Kidney glomerular epithelial cell (primary cell): ENCODE measurements around the gene ANKS1B.
"Not testable (repeated sequence)": the region's sequence is repeated elsewhere in the genome, so short reads cannot be mapped to it uniquely, and the experiment has no call there.

Source experiments
- DNase-seq: peaks from one replicate; lab custom pipeline; 2025; lab: John Stamatoyannopoulos, UW

ANKS1B gene

DNA sequence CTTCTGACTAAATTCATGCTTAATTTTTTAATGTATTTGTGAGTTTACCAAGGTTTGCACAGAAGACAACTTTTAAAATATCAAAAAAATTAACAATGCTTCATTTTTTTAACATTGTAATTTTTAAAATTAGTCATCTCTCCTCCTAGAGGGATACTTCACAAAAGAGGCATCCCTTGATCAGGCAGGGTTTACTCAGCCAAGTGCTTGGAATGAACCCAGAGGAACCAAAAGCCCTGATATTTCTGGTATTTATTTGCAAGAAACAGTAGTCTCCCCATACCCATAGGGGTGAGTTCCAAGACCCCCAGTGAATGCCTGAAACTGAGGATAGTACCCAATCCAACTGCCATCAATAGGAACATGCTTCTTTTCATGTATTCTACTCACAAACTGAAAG is 284.7 kb downstream of the ANKS1B start:
- no peak for DNase-seq

DNA sequence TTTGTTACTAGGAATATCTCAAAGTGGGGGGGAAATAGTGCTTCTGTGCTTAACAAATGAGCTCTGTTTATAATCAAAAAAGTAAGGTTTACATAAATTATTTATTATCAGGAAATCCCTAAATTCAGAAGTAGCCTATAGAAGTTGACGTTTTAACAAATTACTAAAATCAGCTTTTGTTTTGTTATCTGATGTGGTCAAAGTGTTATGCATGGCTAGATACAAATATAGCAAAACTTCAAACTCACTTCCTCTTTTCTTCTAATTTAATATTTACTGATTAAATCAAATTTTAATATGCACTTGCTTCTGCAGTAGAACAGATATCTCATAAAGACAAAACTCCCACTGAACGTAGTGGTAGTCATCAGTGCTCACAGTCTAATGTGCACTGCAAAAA is 289.7 kb downstream of the ANKS1B start:
- DNase-seq: no peak

DNA sequence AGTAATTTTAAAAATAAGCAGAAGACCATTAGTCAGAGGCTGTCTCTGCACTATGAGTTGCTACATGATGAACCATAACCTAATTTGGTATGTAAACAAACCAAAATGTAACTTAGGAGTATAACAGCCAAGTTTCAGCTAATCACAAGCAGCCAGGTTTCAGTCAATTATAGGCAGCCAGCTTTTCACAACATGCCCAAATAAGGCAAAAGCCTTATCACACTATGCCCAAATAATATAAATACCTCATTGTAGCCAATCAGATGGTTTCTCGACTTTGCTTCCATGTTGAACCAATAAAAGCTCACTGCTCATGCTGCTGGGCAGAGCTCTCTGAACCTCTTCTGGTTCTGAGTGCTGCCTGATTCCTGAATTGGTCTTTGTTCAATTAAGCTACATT is 298.6 kb downstream of the ANKS1B start:
- DNase-seq: no peak

DNA sequence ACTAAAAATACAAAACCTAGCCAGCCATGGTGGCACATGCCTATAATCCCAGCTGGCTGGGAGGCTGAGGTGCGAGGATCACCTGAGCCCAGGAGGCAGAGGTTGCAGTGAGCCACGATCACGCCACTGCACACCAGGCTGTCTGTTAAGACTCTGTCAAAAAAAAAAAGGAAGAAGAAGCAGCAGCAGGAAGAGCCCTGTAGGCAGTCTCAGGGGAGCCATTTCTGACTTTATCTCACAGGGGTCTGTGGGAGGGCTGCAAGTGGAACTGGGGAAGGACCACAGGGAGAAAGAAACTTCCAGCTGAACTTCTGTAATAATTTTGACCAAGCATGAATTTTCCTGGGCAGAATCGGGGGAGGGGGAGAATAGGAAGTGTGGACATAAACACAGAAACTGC is 304.5 kb downstream of the ANKS1B start:
- no peak for DNase-seq

DNA sequence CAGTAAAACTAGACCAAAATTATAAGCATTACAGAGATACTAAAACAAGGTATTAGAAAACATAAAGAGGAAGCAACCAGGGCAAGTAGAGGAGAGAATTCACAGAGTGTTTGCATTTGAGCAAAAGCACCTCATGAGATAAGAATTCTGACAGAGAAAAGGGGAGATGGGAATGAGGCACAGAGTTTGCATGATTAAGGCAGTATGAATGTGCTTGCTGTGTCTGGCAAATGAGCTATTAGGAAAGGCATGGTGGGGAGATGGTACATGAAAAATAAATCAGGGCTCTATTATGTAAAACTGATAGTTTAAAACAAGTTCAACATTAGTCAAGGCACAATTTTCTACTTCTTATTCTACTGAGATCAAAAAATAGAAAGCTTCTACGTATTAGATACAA is 314.1 kb downstream of the ANKS1B start:
- peak; percentile 80 for DNase-seq

GRCh38 chr12:99658671-99659349 is 325.9 kb downstream of the ANKS1B start:
- peak; percentile 14 for DNase-seq

DNA sequence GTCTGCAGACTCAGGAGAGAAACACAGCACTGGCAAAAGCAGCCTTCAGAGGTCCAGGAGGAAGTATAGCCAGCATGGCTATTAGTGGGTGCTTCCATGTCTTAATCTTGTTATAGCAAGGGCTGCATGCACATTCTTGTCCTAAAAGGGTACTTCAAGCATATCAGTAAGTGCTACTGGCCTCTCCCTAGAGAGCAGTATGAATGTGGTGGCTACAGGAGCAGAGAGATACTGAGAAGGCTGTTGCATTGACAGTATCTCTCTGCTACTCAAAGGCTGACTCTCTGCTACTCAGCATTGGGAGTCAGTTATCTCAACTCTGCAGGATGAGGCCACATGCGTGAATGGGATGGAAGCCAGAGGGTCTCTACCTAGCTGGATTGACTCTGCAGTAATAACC is 335.2 kb downstream of the ANKS1B start:
- no peak for DNase-seq

- no peak for DNase-seq
Observed at GRCh38 chr12:99648183-99648582, 336.6 kb downstream of the ANKS1B start.

DNA sequence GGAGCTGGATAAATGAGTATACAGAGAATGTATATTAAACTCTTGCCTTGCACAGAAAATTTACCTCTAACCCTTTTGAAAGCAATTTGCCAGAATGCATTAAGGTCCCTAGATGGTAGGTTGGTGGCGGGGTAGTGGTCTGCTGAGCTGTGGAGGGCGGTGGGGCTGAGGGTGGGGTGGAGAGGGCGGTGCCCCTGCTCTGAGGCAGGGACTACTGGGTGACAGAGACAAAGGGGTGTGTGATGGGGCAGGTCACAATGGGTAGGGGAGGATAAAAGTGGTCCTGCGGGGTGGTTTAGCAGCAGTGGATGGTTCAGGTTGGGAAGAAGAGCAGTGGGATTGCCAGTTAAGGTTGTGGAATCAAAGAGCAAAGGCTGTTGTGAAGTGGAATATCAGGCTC is 337.3 kb downstream of the ANKS1B start, which contains the start of gene GARIN6:
TSS of gene GARIN6 (plus strand) at position 301 of the 400 bp plus-strand sequence. CDS start 422 bp downstream, outside the sequence.
- DNase-seq: no peak

GRCh38 chr12:99644629-99645028 is 340.1 kb downstream of the ANKS1B start:
- no peak for DNase-seq

DNA sequence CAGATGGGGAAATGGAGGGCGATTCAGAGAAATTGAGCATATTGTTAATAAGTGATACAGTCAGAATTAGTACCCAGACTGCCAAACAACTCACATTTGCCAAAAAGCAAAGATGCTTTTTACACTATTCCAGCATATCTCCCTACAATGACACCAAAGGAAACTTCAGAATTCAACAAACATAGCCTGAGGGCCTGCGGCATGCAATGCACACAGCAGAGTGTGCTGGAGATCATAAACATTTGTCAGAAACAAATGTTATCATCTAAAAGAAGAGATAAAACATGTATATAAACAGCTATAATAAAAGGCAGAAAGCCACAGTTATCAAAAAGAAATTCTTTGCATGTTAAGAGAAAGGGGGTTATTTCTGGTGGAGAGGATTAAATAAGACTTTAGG is 357.3 kb downstream of the ANKS1B start:
- no peak for DNase-seq

DNA sequence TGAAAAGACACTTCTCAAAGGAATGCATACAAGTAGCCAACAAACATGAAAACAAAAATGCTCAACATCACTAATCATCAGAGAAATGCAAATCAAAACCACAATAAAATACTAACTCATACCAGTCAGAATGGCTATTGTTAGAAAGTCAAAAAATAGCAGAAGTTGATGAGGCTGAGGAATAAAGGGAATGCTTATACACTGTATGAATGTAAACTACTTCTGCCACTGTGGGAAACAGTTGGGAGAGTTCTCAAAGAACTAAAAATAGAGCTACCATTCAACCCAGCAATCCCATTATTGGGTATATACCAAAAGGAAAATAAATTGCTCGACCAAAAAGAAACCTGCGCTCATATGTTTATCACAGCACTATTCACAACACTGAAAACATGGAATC is 360.1 kb downstream of the ANKS1B start:
- not testable (repeated sequence) for DNase-seq

DNA sequence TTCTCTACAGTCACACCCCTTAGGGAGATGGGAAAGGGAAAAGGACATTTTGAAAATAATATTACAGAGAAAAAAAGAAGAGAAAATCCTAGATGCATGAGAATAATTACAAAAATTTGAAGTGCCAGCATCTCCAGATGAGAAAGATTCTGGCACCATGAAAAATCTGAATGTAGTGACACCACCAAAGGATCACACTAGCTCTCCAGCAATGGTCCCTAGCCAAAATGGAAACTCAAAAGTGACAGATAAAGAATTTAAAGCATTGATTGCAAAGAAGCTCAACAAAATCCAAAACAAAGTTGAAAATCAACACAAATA is 364.6 kb downstream of the ANKS1B start:
- DNase-seq: no peak

DNA sequence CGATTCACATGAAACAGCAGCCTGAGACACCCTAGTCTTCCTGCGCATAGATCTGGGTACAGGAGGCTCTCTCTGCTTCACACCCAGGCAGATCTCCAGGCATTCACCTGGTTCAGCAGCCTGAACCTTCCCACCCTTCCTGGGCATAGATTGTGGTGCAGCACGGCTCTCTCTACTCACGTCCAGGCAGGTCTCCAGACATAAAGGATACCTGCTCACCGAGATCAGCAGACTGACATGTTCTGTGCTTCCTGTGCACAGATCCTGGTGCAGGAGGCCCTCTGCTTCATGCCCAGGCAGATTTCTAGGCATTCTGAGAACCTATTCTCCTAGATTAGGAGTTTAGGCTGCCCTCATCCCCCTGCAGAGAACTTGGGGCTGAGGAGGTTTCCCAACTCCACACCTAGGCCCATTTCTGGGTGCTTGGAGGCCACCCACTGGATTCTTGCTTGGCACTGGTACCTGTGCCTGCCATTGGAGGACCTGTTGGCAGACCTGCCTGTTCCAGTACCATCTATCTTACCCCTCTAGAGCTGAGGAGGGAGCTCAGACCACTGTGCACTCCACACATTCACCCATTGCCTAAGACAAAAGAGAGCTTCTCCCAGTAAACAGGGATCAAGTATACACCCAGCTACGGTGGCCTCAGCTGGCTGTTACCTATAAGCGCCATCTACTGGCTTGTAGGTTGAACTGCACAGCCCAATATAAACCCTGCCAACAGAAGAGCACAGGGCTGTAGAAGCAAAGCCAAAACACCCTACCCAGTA is 365.2 kb downstream of the ANKS1B start:
- peak; percentile 18 for DNase-seq

GRCh38 chr12:99618657-99619056 is 366.1 kb downstream of the ANKS1B start:
- no peak for DNase-seq

DNA sequence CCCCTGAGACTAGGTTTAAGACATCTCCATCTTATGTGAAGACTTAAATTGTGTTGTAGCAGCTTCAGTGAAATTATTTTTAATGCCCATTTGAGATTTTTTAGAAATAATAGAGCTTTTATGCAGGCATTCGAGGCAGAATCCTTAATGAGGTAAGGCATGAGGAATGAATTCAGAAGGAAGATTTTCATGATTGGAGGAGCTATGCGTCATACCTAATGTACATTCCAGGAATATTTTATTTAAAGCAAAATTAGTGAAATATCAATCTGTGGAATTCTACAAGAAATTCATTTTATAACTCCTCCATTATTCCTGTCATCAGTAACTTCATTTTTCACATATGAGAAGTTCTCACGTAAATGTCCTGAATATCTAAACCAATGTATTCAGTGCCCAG is 373.1 kb downstream of the ANKS1B start:
- no peak for DNase-seq

- no peak for DNase-seq
Observed at GRCh38 chr12:99611117-99611516, 373.6 kb downstream of the ANKS1B start.

GRCh38 chr12:99609455-99610181 is 375.1 kb downstream of the ANKS1B start:
- DNase-seq: no peak

DNA sequence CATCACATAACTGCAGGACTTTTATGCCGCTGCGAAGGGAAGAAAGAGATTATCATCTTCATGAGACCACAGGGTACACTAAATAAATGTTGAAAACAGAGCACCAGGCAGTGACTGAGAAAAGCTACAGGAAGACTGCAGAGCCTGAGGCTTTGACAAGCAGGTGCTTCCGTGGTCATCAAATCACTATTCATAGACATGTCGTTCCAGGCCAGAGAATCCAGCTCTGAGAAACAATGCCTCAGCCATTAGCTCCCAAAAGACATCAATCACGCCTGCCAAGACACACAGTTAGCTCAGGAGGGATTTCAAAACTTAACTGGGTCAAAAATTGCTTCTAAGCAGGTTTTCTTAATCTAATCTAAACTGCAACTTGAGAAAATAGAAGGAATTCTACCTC is 384.3 kb downstream of the ANKS1B start:
- peak; percentile 32 for DNase-seq

GRCh38 chr12:99598785-99599184 is 386.0 kb downstream of the ANKS1B start:
- no peak for DNase-seq

DNA sequence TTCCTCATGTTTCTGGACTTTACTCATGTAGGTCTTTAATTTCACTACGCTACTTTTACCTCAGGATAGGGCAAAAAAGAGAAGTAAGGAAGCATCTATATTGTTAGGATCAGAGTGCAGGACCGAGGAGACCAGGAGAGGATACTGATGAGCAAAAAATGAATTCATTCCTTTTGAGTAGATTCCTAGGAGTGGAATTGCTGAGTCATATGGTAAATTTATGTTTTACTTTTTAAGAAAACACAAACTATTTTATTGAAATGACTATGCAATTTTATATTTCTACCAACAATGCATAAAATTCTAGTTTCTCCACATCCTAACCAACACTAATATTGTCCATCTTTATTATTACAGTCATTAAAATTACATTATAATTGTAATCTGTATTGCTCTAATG is 388.0 kb downstream of the ANKS1B start:
- no peak for DNase-seq

DNA sequence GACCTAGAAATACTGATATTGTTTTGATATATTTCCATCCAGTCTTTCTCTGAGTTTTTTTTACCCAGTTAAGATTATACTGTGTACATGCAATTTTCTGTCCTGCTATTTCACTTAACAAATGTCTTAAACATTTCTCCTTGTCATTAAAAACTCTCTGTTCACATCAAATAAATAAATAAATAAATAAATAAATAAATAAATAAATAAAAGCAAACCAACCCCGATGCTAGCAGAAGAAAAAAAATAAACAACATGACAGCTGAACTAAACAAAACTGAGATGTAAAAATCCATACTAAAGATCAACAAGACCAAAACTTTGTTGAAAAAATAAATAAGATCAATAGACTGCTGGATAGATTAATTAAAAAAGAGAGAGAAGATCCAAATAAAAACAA is 407.6 kb downstream of the ANKS1B start:
- not testable (repeated sequence) for DNase-seq

GRCh38 chr12:99573980-99574379 is 410.8 kb downstream of the ANKS1B start:
- no peak for DNase-seq
